GM23338 (cell line): ENCODE data around the gene TRIM13. TPM values are rescaled to one million over a fixed set of nuclear protein-coding genes. Genes with fewer than 3 reads are reported as not detected.

Source experiments
- ATAC-seq: fragments of 200-7000 bp; cut with Tn5 transposase; 3 replicates; pipeline ENCODE4 v1.9.1; 2020
- DNase-seq: peaks from one replicate; pipeline ENCODE4 v3.0.0-alpha.2; 2015; ENCODE audit warnings: low spot score
- H2AFZ ChIP-seq: fragments of 200-600 bp; sonication (generic); 2 replicates; pipeline ENCODE4 v1.8.0; 2016; ENCODE audit warnings: antibody characterized with exemption, mild to moderate bottlenecking, moderate library complexity
- H3F3A ChIP-seq: fragments of 200-600 bp; sonication (generic); replicated peaks from 2 replicates; pipeline ENCODE4 v1.8.0; 2017; ENCODE audit warnings: antibody characterized with exemption, mixed run types, low read depth
- H3K27ac ChIP-seq: fragments of 200-600 bp; sonication (generic); 2 replicates; pipeline ENCODE4 v1.6.1; 2016; ENCODE audit warnings: low read depth
- H3K27me3 ChIP-seq: fragments of 200-600 bp; sonication (generic); 2 replicates; pipeline ENCODE4 v1.8.0; 2016; ENCODE audit warnings: mild to moderate bottlenecking, mixed run types, moderate library complexity; ENCODE audit not compliant: insufficient read depth
- H3K36me3 ChIP-seq: fragments of 200-600 bp; sonication (generic); 2 replicates; pipeline ENCODE4 v1.8.0; 2016; ENCODE audit warnings: mild to moderate bottlenecking; ENCODE audit not compliant: insufficient read depth
- H3K4me1 ChIP-seq: fragments of 200-600 bp; sonication (generic); 2 replicates; pipeline ENCODE4 v1.8.0; 2016; ENCODE audit warnings: mild to moderate bottlenecking, moderate library complexity; ENCODE audit not compliant: insufficient read depth
- H3K4me2 ChIP-seq: fragments of 200-600 bp; sonication (generic); 2 replicates; pipeline ENCODE4 v1.7.1; 2017; ENCODE audit warnings: mixed run types
- H3K4me3 ChIP-seq: fragments of 200-600 bp; sonication (generic); 2 replicates; pipeline ENCODE4 v1.6.1; 2016; ENCODE audit warnings: mixed run types
- H3K79me2 ChIP-seq: fragments of 200-600 bp; sonication (generic); replicated peaks from 2 replicates; pipeline ENCODE4 v1.8.0; 2017; ENCODE audit warnings: mild to moderate bottlenecking; ENCODE audit not compliant: insufficient read depth
- H3K9me2 ChIP-seq: fragments of 200-600 bp; sonication (generic); 2 replicates; pipeline ENCODE4 v1.8.0; 2017; ENCODE audit not compliant: insufficient read depth
- H4K20me1 ChIP-seq: fragments of 200-600 bp; sonication (generic); replicated peaks from 2 replicates; pipeline ENCODE4 v1.8.0; 2017; ENCODE audit warnings: mild to moderate bottlenecking; ENCODE audit not compliant: insufficient read depth
- H3K27ac Mint-ChIP-seq: 2 replicates; pipeline ENCODE4 v1.8.0; 2020; ENCODE audit warnings: inconsistent platforms, mild to moderate bottlenecking, moderate library complexity, mixed read lengths
- H3K27me3 Mint-ChIP-seq: 3 replicates; pipeline ENCODE4 v1.8.0; 2022; ENCODE audit warnings: low read depth, mild to moderate bottlenecking, moderate library complexity, mixed read lengths, inconsistent platforms; ENCODE audit not compliant: insufficient read depth, poor library complexity
- H3K36me3 Mint-ChIP-seq: 3 replicates; pipeline ENCODE4 v1.8.0; 2021; ENCODE audit warnings: low read depth, mild to moderate bottlenecking, inconsistent platforms, moderate library complexity, mixed read lengths
- H3K4me1 Mint-ChIP-seq: 3 replicates; pipeline ENCODE4 v1.8.0; 2020; ENCODE audit warnings: mild to moderate bottlenecking, inconsistent platforms, mixed read lengths
- H3K4me3 Mint-ChIP-seq: 3 replicates; pipeline ENCODE4 v1.8.0; 2021; ENCODE audit warnings: moderate library complexity, mild to moderate bottlenecking, inconsistent platforms, mixed read lengths
- H3K9me3 Mint-ChIP-seq: 3 replicates; pipeline ENCODE4 v1.8.0; 2020; ENCODE audit warnings: moderate library complexity, mild to moderate bottlenecking, inconsistent platforms, mixed read lengths
- CREB1 ChIP-seq: fragments of 250-450 bp; sonication (Bioruptor Pico); IDR thresholded peaks from 2 replicates; pipeline ENCODE4 v1.5.0; 2020; ENCODE audit warnings: low read depth, mild to moderate bottlenecking, moderate library complexity
- CTCF ChIP-seq, 2 experiments: fragments of 200-600 bp in 1 of 2; sonication (generic) in 1 of 2; conservative IDR thresholded peaks; 2 replicates each; pipeline versions ENCODE4 v1.5.1 to v1.6.1; 2016 to 2017; ENCODE audit warnings: antibody characterized with exemption in 2 of 2, low read depth in 2 of 2, mild to moderate bottlenecking in 2 of 2, moderate library complexity in 1 of 2
- ETS1 ChIP-seq: IDR thresholded peaks from 2 replicates; pipeline ENCODE4 v1.6.1; 2016; ENCODE audit warnings: antibody characterized with exemption
- EZH2 ChIP-seq: fragments of 200-600 bp; sonication (generic); IDR thresholded peaks from one replicate; pipeline ENCODE4 v1.8.0; 2017; ENCODE audit warnings: antibody characterized with exemption, mild to moderate bottlenecking, low read depth; ENCODE audit not compliant: unreplicated experiment
- EZH2phosphoT487 ChIP-seq: fragments of 200-600 bp; sonication (generic); IDR thresholded peaks from one replicate; pipeline ENCODE4 v1.8.1; 2018; ENCODE audit warnings: antibody characterized with exemption; ENCODE audit not compliant: unreplicated experiment
- JUNB ChIP-seq: IDR thresholded peaks from one replicate; pipeline ENCODE4 v1.6.1; 2016; ENCODE audit warnings: antibody characterized with exemption; ENCODE audit not compliant: unreplicated experiment
- NANOG ChIP-seq: IDR thresholded peaks from 2 replicates; pipeline ENCODE4 v1.6.1; 2016; ENCODE audit warnings: antibody characterized with exemption, borderline replicate concordance
- POLR2AphosphoS5 ChIP-seq: IDR thresholded peaks from 2 replicates; pipeline ENCODE4 v1.6.1; 2016; ENCODE audit warnings: antibody characterized with exemption, low read depth
- REST ChIP-seq: IDR thresholded peaks from one replicate; pipeline ENCODE4 v1.6.1; 2018; ENCODE audit warnings: antibody characterized with exemption; ENCODE audit not compliant: unreplicated experiment
- STAT1 ChIP-seq: IDR thresholded peaks from one replicate; pipeline ENCODE4 v1.6.1; 2016; ENCODE audit warnings: antibody characterized with exemption; ENCODE audit not compliant: unreplicated experiment
- ZNF114 ChIP-seq: fragments of 250-450 bp; sonication (Bioruptor Pico); IDR thresholded peaks from 2 replicates; pipeline ENCODE4 v1.5.0; 2020; ENCODE audit warnings: mild to moderate bottlenecking, moderate library complexity
- ZNF331 ChIP-seq: fragments of 250-450 bp; sonication (Bioruptor Pico); IDR thresholded peaks from 2 replicates; pipeline ENCODE4 v1.5.0; 2020; ENCODE audit warnings: low read depth, mild to moderate bottlenecking, moderate library complexity
- ZNF462 ChIP-seq: fragments of 250-450 bp; sonication (Bioruptor Pico); IDR thresholded peaks from 2 replicates; pipeline ENCODE4 v1.5.0; 2020; ENCODE audit warnings: mild to moderate bottlenecking, moderate library complexity
- polyA plus RNA-seq: library from polyadenylated mRNA; unstranded; fragments of >200 nt; fragmentation: Nextera tagmentation; extraction: Ambion mirVana; gene quantifications from 2 replicates; pipeline ENCODE4 v1.2.1, GENCODE V29; 2016
- total RNA-seq: library from RNA; depleted of rRNA; stranded (reverse); fragments of >200 nt; shearing (Covaris generic); gene quantifications from 2 replicates; pipeline ENCODE4 v1.2.3, GENCODE V29; 2014

TRIM13 gene
- total and polyA plus RNA-seq, 2 experiments from 2014 or later: 23.0 to 25.3 TPM

- TF ChIP-seq ZNF462 (no peak), ZNF331 (no peak)
Observed at GRCh38 chr13:50017819-50018218, 21.0 kb downstream of the TRIM13 start (continued).

GRCh38 chr13:50025436-50025835, 28.6 kb downstream of the TRIM13 start:
- ATAC-seq (no peak), DNase-seq (no peak)
- Mint-ChIP-seq H3K36me3 (no peaks in the 10 kb centered on the region), H3K4me1 (peaks cover 5% of the 10 kb centered on the region; the same call in 1 of the 3 replicates), H3K27me3 (no peaks in the 10 kb centered on the region), H3K4me3 (no peak overlapping the region), H3K9me3 (no peaks in the 10 kb centered on the region), H3K27ac (no peak overlapping the region)
- Histone ChIP-seq H3K4me3 (no peak overlapping the region), H3K4me1 (no peaks in the 10 kb centered on the region; the same call in 1 of the 2 replicates), H3K4me2 (no peak overlapping the region), H3K9me2 (no peaks in the 10 kb centered on the region), H4K20me1 (no peaks in the 10 kb centered on the region), H3K27ac (no peak overlapping the region), H2AFZ (no peak overlapping the region), H3K27me3 (no peaks in the 10 kb centered on the region), H3K36me3 (no peaks in the 10 kb centered on the region), H3F3A (no peaks in the 10 kb centered on the region), H3K79me2 (no peaks in the 10 kb centered on the region)
- no peak for TF ChIP-seq EZH2phosphoT487
- no peak for TF ChIP-seq EZH2
- no peak for TF ChIP-seq REST
- no peak for TF ChIP-seq POLR2AphosphoS5
- no peak for TF ChIP-seq ZNF331
- no peak for TF ChIP-seq JUNB
- TF ChIP-seq NANOG: no peak
- TF ChIP-seq ETS1: no peak
- TF ChIP-seq STAT1: no peak
- no peak for TF ChIP-seq ZNF114
- no peak for TF ChIP-seq CREB1 (CRISPR knock-in tag)
- TF ChIP-seq CTCF (conservative IDR thresholded peaks at IDR 0.05; ENCODE audit: low read depth in 2 of 2): no peak
